GM19328 (cell line): ENCODE data around the gene STK32B.
"Not testable (repeated sequence)": the region's sequence is repeated elsewhere in the genome, so short reads cannot be mapped to it uniquely, and the experiment has no call there.

Experiments
- ATAC-seq: cut with Tn5 transposase; IDR thresholded peaks from one replicate; pipeline ENCODE4 v1.9.1; 2021; ENCODE audit warnings: mild to moderate bottlenecking, moderate library complexity; ENCODE audit not compliant: unreplicated experiment

Gene STK32B

GRCh38 chr4:5066101-5066500 lies 14.8 kb downstream of the STK32B start:
- no peak for ATAC-seq

- ATAC-seq = not testable (repeated sequence)
Observed at GRCh38 chr4:5066968-5067367, 15.7 kb downstream of the STK32B start.

GRCh38 chr4:5067908-5068307 lies 16.6 kb downstream of the STK32B start:
- ATAC-seq = no peak

- no peak for ATAC-seq
Observed at GRCh38 chr4:5069901-5070300, 18.6 kb downstream of the STK32B start.

GRCh38 chr4:5072948-5073347 lies 21.7 kb downstream of the STK32B start:
- no peak for ATAC-seq

GRCh38 chr4:5078009-5078408 lies 26.7 kb downstream of the STK32B start:
- ATAC-seq = no peak

- no peak for ATAC-seq
Observed at GRCh38 chr4:5079581-5079980, 28.3 kb downstream of the STK32B start.

GRCh38 chr4:5081441-5081999 lies 30.2 kb downstream of the STK32B start:
- ATAC-seq = no peak

GRCh38 chr4:5082376-5082775 lies 31.1 kb downstream of the STK32B start:
- ATAC-seq = no peak

GRCh38 chr4:5084911-5085475 lies 33.7 kb downstream of the STK32B start:
- no peak for ATAC-seq

GRCh38 chr4:5086535-5086934 lies 35.3 kb downstream of the STK32B start:
- ATAC-seq = no peak

GRCh38 chr4:5096261-5096660 lies 45.0 kb downstream of the STK32B start:
- ATAC-seq = no peak

GRCh38 chr4:5098176-5098575 lies 46.9 kb downstream of the STK32B start:
- ATAC-seq = no peak

- no peak for ATAC-seq
Observed at GRCh38 chr4:5100336-5100735, 49.1 kb downstream of the STK32B start.

- no peak for ATAC-seq
Observed at GRCh38 chr4:5100986-5101385, 49.7 kb downstream of the STK32B start.

GRCh38 chr4:5101571-5101970 lies 50.3 kb downstream of the STK32B start:
- ATAC-seq = no peak

GRCh38 chr4:5110901-5111300 lies 59.6 kb downstream of the STK32B start:
- no peak for ATAC-seq

- no peak for ATAC-seq
Observed at GRCh38 chr4:5112333-5113095, 61.2 kb downstream of the STK32B start.

GRCh38 chr4:5114950-5115349 lies 63.7 kb downstream of the STK32B start:
- ATAC-seq = no peak

GRCh38 chr4:5118091-5118786 lies 67.0 kb downstream of the STK32B start:
- ATAC-seq = no peak

- ATAC-seq = no peak
Observed at GRCh38 chr4:5118994-5119835, 67.9 kb downstream of the STK32B start.
